Epithelial cell of prostate (primary cell): Measurements from ENCODE around the gene CERS1.
A peak's percentile ranks its signal among the peaks of the same experiment; 100 is the strongest.

ENCODE experiments used
- DNase-seq: peaks from one replicate; pipeline ENCODE4 v3.0.0-alpha.2; 2011; ENCODE audit warnings: low read depth, low spot score
- H3K27ac ChIP-seq: fragments of 450-650 bp; 2 replicates; pipeline ENCODE4 v1.5.1; 2017; ENCODE audit warnings: mild to moderate bottlenecking

CERS1 gene

GRCh38 chr19:18844806-18845329 is 51.1 kb downstream of the CERS1 start:
- H3K27ac ChIP-seq: no peak overlapping the region
- DNase-seq: no peak

- H3K27ac ChIP-seq: no peak overlapping the region
These were observed 52.0 kb downstream of the CERS1 start for GRCh38 chr19:18843960-18844359.

DNA sequence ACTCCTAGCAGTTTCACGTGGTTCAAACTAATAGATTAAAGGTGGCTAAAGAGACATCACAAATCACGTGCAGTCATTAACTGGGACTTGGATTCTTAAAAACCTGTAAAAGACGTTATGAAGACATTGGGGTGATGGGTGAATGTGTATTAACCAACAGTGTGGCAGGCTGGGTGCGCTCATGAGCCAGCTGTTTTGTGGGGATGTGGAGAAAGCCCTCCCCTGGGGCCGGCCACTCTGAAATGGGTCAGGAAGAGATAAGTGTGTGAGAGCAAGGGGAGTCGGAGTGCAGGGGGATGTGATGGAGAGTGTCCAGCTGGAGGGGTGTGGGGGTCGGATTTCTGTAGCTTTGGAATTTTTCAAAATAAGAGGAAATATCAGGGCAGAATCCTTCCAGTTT is 53.8 kb downstream of the CERS1 start:
- no peak for DNase-seq
- no peak overlapping the region for H3K27ac ChIP-seq

More at GRCh38 chr19:18843960-18844359, 52.0 kb downstream of the CERS1 start:
- no peak for DNase-seq

DNA sequence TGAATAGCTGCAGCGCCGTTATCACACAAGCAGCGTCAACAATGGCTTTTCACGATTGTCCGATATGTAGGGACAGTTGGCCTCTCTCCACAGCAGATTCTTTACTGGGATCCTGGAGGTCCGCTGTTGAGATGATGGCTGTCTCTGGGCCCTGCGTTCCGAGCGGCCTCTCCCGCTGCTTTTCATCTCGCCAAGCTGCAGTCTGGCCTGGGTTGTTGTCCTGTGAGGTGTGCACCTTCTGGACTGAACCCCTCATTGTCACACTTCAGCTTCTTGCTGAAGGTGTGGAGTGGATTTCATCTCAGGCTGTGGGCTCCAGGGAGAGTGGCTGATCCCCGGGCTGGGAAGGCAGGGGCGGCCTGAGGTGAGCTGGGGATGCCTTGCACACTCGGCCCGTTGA is 54.6 kb downstream of the CERS1 start:
- no peak for DNase-seq
- no peak overlapping the region for H3K27ac ChIP-seq

DNA sequence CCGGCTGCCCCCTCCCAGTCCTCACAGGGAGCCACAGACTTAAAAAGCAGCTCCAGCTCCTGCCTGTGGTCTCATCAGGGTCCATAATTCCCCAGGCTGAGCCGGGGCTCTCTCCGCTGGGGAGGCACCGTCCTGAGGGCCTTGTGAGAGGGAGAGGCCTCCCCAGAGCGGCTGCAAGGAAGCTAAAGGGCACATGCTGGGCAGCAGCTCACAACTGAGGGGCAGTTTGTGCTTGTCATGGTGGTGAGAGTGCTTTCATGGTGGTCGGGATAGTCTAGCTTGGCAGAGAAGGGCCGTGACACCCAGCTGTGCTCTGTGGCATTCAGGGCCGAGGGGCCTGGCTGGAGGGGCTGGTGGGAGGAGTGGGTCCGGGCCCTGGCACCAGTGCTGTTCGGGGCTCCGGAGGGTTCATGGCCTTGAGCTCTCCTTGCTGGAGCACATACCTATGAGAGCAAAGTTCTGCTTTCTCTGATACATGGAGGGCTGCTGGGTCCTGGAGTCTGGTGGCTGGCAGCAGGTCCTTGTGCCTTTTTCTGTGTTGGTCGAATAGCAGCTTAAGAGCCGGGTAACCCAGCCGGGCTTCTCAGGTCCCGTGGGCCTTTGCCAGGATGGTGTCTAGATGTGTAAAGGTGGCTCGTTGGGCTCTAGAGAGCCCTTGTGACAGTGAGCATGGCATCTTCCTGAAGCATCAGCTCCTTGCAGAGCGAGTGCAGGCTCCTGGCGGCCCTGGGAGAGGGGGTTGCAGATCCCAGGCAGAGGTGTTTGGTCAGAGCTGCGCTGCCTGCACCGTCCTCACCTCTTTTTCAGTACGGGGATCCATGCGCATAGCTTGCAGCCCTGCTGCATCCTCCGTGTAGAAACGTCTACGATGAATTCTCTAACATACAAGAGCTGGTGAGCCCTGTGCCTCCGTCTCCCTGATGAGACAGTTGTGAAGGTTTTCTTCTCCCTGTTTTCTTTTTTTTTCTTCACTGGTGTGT is 55.4 kb downstream of the CERS1 start:
- no peak overlapping the region for H3K27ac ChIP-seq
- no peak for DNase-seq

GRCh38 chr19:18839465-18840287 is 56.3 kb downstream of the CERS1 start:
- no peak overlapping the region for H3K27ac ChIP-seq
- no peak for DNase-seq

DNA sequence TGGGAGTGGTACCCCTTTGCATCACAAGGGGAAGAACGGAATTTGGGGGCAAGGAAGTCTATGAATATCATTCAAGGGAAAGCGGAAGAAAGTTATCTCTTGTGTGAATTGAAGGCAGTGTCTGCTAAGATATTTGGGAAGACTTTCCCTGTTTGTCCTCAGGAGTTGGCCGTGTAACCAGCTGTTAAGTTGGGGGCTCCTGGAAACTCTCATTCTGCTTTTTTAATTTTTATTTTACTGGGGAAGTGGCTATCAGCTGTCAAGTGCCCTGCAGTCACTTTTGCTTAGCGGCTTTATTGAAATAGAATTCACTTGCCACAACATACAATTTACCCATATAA is 61.3 kb downstream of the CERS1 start:
- no peak overlapping the region for H3K27ac ChIP-seq

DNA sequence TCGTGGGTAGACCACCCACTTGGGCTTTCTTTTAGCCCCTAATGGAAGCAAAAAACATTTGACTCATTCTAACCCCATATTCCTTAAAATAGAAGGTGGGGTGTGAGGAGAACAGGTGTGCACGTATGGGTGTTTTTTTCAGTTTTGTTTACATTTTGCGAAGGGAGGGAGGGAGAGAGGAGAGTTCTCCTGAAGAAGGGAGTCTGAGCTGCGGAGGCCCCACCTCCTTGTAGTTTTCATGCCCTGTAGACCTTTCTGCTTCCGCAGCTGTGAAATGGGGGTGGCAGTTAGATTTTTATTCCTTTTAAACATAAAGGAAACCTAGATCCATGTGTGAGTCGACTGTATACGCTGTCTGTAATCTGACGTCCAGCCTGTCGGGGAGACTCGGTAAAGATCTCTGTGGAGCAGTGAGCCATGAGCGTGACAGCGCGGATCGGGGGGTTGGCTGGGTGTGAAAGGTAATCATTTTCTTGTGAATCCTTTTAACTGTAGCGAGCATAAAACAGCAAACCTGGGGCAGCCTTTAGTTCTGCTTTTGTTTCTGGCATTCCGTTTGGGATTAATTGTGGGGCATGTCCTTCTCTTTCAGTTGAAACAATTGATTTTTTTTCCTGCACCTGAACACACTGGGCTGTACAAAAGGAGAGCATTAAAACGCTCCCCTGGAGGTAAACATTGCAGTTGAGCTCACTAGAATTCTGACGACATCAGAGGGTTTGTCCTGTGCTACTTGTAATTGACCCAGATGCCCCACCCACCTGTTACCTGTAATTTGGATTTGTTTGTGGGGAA is 61.9 kb downstream of the CERS1 start:
- peak overlapping the region; percentile 68 for H3K27ac ChIP-seq
- no peak for DNase-seq

More for the DNA sequence above, 61.3 kb downstream of the CERS1 start:
- no peak for DNase-seq

DNA sequence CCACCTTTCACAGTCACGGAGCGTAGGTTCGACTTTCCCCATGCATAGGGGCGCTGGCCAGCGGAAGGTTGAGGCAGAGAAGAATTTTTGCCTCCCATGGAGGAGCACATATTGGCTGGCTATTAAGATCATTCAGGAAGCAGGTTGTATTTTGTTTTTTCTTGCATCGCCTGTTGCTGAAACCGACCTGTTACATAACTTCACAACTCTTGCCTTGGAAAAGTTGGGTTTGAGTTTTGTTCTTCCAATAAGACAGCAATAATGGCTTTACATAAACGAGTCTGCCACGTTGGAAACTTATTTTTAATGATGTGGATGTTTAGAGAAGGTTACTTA is 62.8 kb downstream of the CERS1 start:
- no peak for DNase-seq
- H3K27ac ChIP-seq: peak overlapping the region; percentile 68

DNA sequence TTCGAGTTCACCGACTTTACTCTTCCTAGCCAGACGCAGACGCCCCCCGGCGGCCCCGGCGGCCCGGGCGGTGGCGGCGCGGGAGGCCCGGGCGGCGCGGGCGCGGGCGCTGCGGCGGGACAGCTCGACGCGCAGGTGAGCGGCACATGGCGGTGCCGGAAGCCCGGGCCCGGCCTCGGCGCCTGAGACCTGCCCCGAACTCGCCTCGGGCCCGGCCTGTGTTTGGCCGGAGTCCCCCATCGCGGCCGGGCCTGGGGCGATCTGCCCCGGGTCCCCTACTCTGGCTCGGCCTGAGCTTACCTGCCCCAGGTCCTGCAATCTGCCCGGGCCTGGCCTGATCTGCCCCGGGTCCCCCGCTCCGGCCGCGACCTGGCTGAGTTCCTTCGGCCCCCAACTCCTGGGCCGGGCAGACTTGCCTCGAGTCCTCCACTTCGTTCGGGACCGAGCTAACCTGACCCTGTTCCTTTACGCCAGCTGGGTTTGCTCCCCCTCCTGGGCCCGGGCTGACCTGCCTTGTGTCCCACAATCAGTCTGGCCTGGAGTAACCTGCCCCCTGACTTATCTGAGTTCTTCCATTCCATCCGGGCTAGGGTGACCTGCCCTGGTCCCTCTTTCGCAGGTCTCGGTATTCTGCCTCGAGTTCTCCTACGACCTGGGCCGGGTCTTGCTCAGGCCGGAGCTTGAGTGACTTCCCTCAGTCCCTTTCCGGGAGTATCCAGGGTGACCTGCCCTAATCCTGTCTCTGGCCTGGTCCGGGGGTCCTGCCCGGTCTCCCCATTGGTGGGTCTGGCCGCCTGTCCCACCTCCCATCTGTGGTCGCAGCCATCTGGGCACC is 63.4 kb downstream of the CERS1 start:
- DNase-seq: no peak
- H3K27ac ChIP-seq: peak overlapping the region; percentile 68

- peak; percentile 61 for DNase-seq
- peak within 1 kb of the TSS; percentile 68 for H3K27ac ChIP-seq
These were observed 64.2 kb downstream of the CERS1 start, which contains the start of gene UPF1 for GRCh38 chr19:18831524-18832305. TSS of gene UPF1 (plus strand) at chr19:18831959. CDS start at chr19:18832210, 251 bp downstream.

- no peak for DNase-seq
- H3K27ac ChIP-seq: no peak overlapping the region
These were observed 65.5 kb downstream of the CERS1 start for GRCh38 chr19:18830488-18830887.

DNA sequence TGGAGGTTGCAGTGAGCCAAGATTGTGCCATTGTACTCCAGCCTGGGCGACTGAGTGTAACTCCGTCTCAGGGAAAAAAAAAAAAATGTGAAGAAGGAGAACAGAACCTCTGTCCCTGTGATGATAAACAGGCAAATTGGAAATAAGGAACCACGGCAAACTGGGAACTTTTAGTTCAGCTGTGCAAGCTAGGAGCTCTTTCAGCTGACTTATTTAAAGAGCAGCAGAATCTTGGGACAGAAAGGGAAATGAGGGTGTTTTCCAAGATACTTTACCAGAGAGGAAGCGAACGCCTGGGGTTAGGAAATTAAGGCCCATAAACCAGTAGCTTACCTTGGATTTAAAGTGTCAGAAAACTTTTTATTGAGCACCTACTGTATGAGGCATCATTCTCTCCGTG is 67.2 kb downstream of the CERS1 start:
- H3K27ac ChIP-seq: no peak overlapping the region
- DNase-seq: no peak
